Uterus (tissue), 2 donors: Measurements from ENCODE around the gene CASQ1.

Experiments
- CTCF ChIP-seq, 4 experiments: fragments of 200-600 bp in 2 of 4; fragments of 450-650 bp in 2 of 4; sonication (generic) in 2 of 4; IDR thresholded peaks; one replicate each; pipeline ENCODE4 v1.5.1; 2016 to 2019; ENCODE audit warnings: antibody characterized with exemption in 4 of 4, mild to moderate bottlenecking in 2 of 4, moderate library complexity in 1 of 4
- POLR2A ChIP-seq, 2 donors: fragments of 450-650 bp; IDR thresholded peaks; one replicate each; pipeline ENCODE4 v1.6.1; 2016; ENCODE audit warnings: antibody characterized with exemption in 2 of 2, mild to moderate bottlenecking in 1 of 2, moderate library complexity in 1 of 2

GRCh38 chr1:160186729-160187128 is 3.6 kb upstream of the CASQ1 start:
- TF ChIP-seq CTCF (IDR thresholded peaks at IDR 0.05) (no peak), POLR2A (IDR thresholded peaks at IDR 0.05) (no peak)
